HepG2 (cell line): ENCODE measurements around the gene FAT1. TPM values are rescaled to one million over a fixed set of nuclear protein-coding genes. Genes with fewer than 3 reads are reported as not detected.
A peak's percentile ranks its signal among the peaks of the same experiment; 100 is the strongest.

ENCODE experiments used
- ATAC-seq: fragments of 200-7000 bp; cut with Tn5 transposase; 3 replicates; pipeline ENCODE4 v1.9.1; 2020; ENCODE audit warnings: mild to moderate bottlenecking, moderate library complexity
- BruUV-seq: library from RNA; stranded (reverse); fragments of 400-500 nt; replicated peaks from 2 replicates; lab custom pipeline; 2021; lab: Mats Ljungman, UMichigan
- CTCF ChIA-PET: fragments of 300-600 bp; formaldehyde crosslinking; extraction: SDS; loops from one replicate; lab custom pipeline; 2021; ENCODE audit warnings: low total read pairs, inconsistent platforms, low intra/inter-chr PET ratio; lab: Yijun Ruan, JAX
- POLR2A ChIA-PET: fragments of 350-600 bp; sonication (Branson Sonifier 250); formaldehyde crosslinking; loops from one replicate; lab custom pipeline; 2020; ENCODE audit warnings: antibody characterized with exemption, inconsistent platforms; lab: Yijun Ruan, JAX
- DNase-seq: peaks from one replicate; pipeline ENCODE4 v3.0.0-alpha.2; 2015; ENCODE audit warnings: low spot score
- FAIRE-seq: peaks from 3 replicates; lab custom pipeline; 2011; peaks lifted over from hg19 to GRCh38; lab: Jason Lieb, UNC
- H2AFZ ChIP-seq: one replicate; pipeline ENCODE4 v1.6.1; 2011; ENCODE audit warnings: low read length, inconsistent platforms
- H3K27ac ChIP-seq: fragments of 300-600 bp; 3 replicates; pipeline ENCODE4 v1.8.0; 2011; ENCODE audit warnings: mixed run types, mild to moderate bottlenecking, mixed read lengths, low read length, inconsistent platforms; ENCODE audit not compliant: insufficient read depth; ENCODE audit errors: extremely low read length
- H3K27me3 ChIP-seq, 2 experiments: fragments of 200-600 bp in 1 of 2; 2 replicates in 1 of 2; 3 replicates in 1 of 2; pipeline versions ENCODE4 v1.6.0 to v1.8.0; 2011; ENCODE audit warnings: low read length in 2 of 2, mild to moderate bottlenecking in 2 of 2, moderate library complexity in 2 of 2, inconsistent platforms in 1 of 2; ENCODE audit not compliant: insufficient read depth in 2 of 2, control insufficient read depth in 1 of 2
- H3K36me3 ChIP-seq, 2 experiments: fragments of 200-600 bp in 1 of 2; replicated peaks in 1 of 2; 2 replicates in 1 of 2; 3 replicates in 1 of 2; pipeline versions ENCODE4 v1.5.1 to v1.8.0; 2011; ENCODE audit warnings: low read length in 2 of 2, inconsistent platforms in 1 of 2; ENCODE audit not compliant: insufficient read depth in 2 of 2, control insufficient read depth in 1 of 2
- H3K4me1 ChIP-seq: 2 replicates; pipeline ENCODE4 v1.5.1; 2012; ENCODE audit warnings: low read length, inconsistent platforms; ENCODE audit not compliant: insufficient read depth
- H3K4me2 ChIP-seq: 2 replicates; pipeline ENCODE4 v1.6.0; 2011; ENCODE audit warnings: low read depth, low read length, inconsistent platforms
- H3K4me3 ChIP-seq, 3 experiments: fragments of 200-600 bp in 1 of 3; sonication (generic), shearing (Covaris generic) in 1 of 3; replicated peaks in 1 of 3; 2 replicates each; pipeline ENCODE4 v1.5.1; 2011 to 2016; ENCODE audit warnings: low read length in 3 of 3, inconsistent platforms in 2 of 3, low read depth in 2 of 3, mild to moderate bottlenecking in 2 of 3, control low read depth in 1 of 3, mixed read lengths in 1 of 3; ENCODE audit not compliant: insufficient read depth in 1 of 3
- H3K79me2 ChIP-seq: one replicate; pipeline ENCODE4 v1.6.1; 2011; ENCODE audit warnings: low read length, inconsistent platforms; ENCODE audit not compliant: insufficient read depth
- H3K9ac ChIP-seq: 2 replicates; pipeline ENCODE4 v1.6.0; 2011; ENCODE audit warnings: mild to moderate bottlenecking, low read depth, low read length, inconsistent platforms; ENCODE audit not compliant: insufficient read depth
- H3K9me3 ChIP-seq: 2 replicates; pipeline ENCODE4 v1.5.1; 2012; ENCODE audit warnings: mild to moderate bottlenecking, low read length
- H4K20me1 ChIP-seq: 2 replicates; pipeline ENCODE4 v1.6.0; 2011; ENCODE audit warnings: inconsistent platforms, mild to moderate bottlenecking, low read length, moderate library complexity; ENCODE audit not compliant: insufficient read depth
- ATRX ChIP-seq: sonication (generic); formaldehyde crosslinking; IDR thresholded peaks from 2 replicates; pipeline ENCODE4 v1.4.0; 2020; ENCODE audit warnings: missing genetic modification reagents, borderline replicate concordance
- MAFK ChIP-seq, 2 experiments: IDR thresholded peaks in 1 of 2; conservative IDR thresholded peaks in 1 of 2; 2 replicates each; pipeline ENCODE4 v1.6.1; 2011; ENCODE audit warnings: improper control_type of control experiment in 2 of 2, low read length in 2 of 2
- NFIB ChIP-seq: sonication (generic); formaldehyde crosslinking; IDR thresholded peaks from 2 replicates; pipeline ENCODE4 v1.9.0; 2021; ENCODE audit warnings: missing genetic modification reagents, mild to moderate bottlenecking, borderline replicate concordance
- RBM22 ChIP-seq: fragments of 200-400 bp; formaldehyde crosslinking; optimal IDR thresholded peaks from 2 replicates; pipeline ENCODE3; 2017; ENCODE audit warnings: mild to moderate bottlenecking, low read length, moderate library complexity
- SPEN ChIP-seq: sonication (generic); formaldehyde crosslinking; IDR thresholded peaks from 2 replicates; pipeline ENCODE4 v1.5.1; 2020; ENCODE audit warnings: low read depth, mild to moderate bottlenecking, missing genetic modification reagents
- THYN1 ChIP-seq: sonication (generic); formaldehyde crosslinking; IDR thresholded peaks from 2 replicates; pipeline ENCODE4 v1.8.1; 2023; ENCODE audit warnings: low read depth, mild to moderate bottlenecking, moderate library complexity, missing genetic modification reagents, borderline replicate concordance
- ZNF143 ChIP-seq: sonication (generic); formaldehyde crosslinking; IDR thresholded peaks from 2 replicates; pipeline ENCODE4 v1.4.0; 2020; ENCODE audit warnings: missing genetic modification reagents
- ZNF160 ChIP-seq: sonication (generic); formaldehyde crosslinking; IDR thresholded peaks from 2 replicates; pipeline ENCODE4 v1.8.0; 2022; ENCODE audit warnings: mild to moderate bottlenecking, inconsistent platforms, missing genetic modification reagents
- ZNF382 ChIP-seq: sonication (generic); formaldehyde crosslinking; IDR thresholded peaks from 2 replicates; pipeline ENCODE4 v1.5.0; 2020; ENCODE audit warnings: missing genetic modification reagents, mild to moderate bottlenecking, borderline replicate concordance
- ZNF570 ChIP-seq: sonication (generic); formaldehyde crosslinking; IDR thresholded peaks from 2 replicates; pipeline ENCODE4 v1.4.0; 2020; ENCODE audit warnings: mild to moderate bottlenecking, missing genetic modification reagents, borderline replicate concordance
- WGBS: methylation state at CpG from one replicate; pipeline ENCODE4 v1.1.6; 2017; ENCODE audit warnings: low lambda C conversion rate; 5-methylcytosine and 5-hydroxymethylcytosine counted together
- in situ Hi-C: cut with HindIII; loops from 2 replicates; pipeline ENCODE4 v1.10.0; 2017; ENCODE audit warnings: low pct_unique_long_range_greater_than_20kb; ENCODE audit not compliant: extremely low pct_ligation_motif_present
- intact Hi-C: fragments of 100-400 bp; cut with micrococcal nuclease; formaldehyde crosslinking; loops from one replicate; pipeline ENCODE4 v1.10.0; 2022; ENCODE audit not compliant: unreplicated experiment
- polyA plus RNA-seq, 8 experiments: library from polyadenylated mRNA; depleted of rRNA in 3 of 8; stranded (reverse) in 7 of 8; unstranded in 1 of 8; fragments of >200 nt; fragmentation: Illumina TruSeq in 4 of 8; extraction: Trizol in 4 of 8; gene quantifications; 2 replicates each; pipeline versions ENCODE4 v1.2.1 to v1.2.3, GENCODE V29; 2011 to 2016; ENCODE audit warnings: low read depth in 4 of 8, missing spikeins in 1 of 8, mixed read lengths in 1 of 8; ENCODE audit not compliant: insufficient read depth in 1 of 8
- total RNA-seq, 5 experiments: library from RNA; depleted of rRNA; stranded (reverse); fragments of >200 nt; fragmentation: Illumina TruSeq; extraction: Trizol; gene quantifications; 2 replicates each; pipeline ENCODE4 v1.2.3, GENCODE V29; 2016; ENCODE audit warnings: low read depth in 1 of 5
- TF ChIP-seq, protein P1 (sequence below): IDR thresholded peaks from 2 replicates; pipeline ENCODE4 v1.6.1; 2012; ENCODE audit warnings: low read depth, low read length, improper control_type of control experiment
- TF ChIP-seq, protein P2 (sequence below): sonication (generic); formaldehyde crosslinking; IDR thresholded peaks from 2 replicates; pipeline ENCODE4 v1.5.0; 2020; ENCODE audit warnings: mild to moderate bottlenecking, missing genetic modification reagents

The FAT1 gene
- total and polyA plus RNA-seq, 2 of the 13 experiments (the other 11 are each of a cell fraction or from before 2014, with no cell fraction given) = 185 to 216 TPM

DNA sequence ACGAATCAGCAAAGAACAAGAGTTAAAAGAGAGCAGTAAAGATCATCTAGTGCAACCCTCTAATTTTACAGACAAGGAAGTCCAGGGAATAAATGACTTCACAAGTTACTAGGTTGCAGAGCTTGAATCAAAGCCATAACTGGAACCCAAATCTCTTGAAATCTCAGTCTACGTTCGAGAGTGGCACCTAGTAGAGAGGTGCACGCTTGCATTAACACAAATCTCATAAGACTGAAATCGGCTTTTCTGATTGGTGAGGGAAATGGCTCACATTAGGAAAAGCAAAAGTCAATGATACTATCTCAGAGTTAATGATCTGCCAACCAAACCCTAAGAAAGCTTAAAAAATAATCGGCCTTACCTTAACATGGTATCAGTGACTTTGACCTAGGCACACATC lies 43.0 kb downstream of the FAT1 start:
- TF ChIP-seq NFIB = no peak
- TF ChIP-seq RBM22 = peak; percentile 67
- TF ChIP-seq ZNF143 (CRISPR knock-in tag) = no peak
- no peak for TF ChIP-seq THYN1
- TF ChIP-seq, protein P1, sequence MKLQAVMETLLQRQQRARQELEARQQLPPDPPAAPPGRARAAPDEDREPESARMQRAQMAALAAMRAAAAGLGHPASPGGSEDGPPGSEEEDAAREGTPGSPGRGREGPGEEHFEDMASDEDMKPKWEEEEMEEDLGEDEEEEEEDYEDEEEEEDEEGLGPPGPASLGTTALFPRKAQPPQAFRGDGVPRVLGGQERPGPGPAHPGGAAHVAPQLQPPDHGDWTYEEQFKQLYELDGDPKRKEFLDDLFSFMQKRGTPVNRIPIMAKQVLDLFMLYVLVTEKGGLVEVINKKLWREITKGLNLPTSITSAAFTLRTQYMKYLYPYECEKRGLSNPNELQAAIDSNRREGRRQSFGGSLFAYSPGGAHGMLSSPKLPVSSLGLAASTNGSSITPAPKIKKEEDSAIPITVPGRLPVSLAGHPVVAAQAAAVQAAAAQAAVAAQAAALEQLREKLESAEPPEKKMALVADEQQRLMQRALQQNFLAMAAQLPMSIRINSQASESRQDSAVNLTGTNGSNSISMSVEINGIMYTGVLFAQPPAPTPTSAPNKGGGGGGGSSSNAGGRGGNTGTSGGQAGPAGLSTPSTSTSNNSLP = no peak
- no peak for TF ChIP-seq SPEN (CRISPR knock-in tag)
- CTCF ChIA-PET = no interaction called here
- no peak for ATAC-seq
- WGBS = 88% methylated on average over 6 of the region's 6 CpGs
- Histone ChIP-seq H3K4me2 (no peak overlapping the region), H3K79me2 (peaks cover 94% of the 10 kb centered on the region), H3K36me3 (peaks cover 1 to 7% of the 10 kb centered on the region in 2 experiments; a peak in 4 of 5 replicates), H3K4me1 (peaks cover 69% of the 10 kb centered on the region), H3K27me3 (no peaks in the 10 kb centered on the region), H3K4me3 (no peak overlapping the region), H4K20me1 (peaks cover 13% of the 10 kb centered on the region; the same call in 1 of the 2 replicates), H3K9ac (no peak overlapping the region), H3K27ac (peak overlapping the region; percentile 23), H2AFZ (no peak overlapping the region), H3K9me3 (no peaks in the 10 kb centered on the region)
- POLR2A ChIA-PET = no interaction called here
- intact Hi-C loops = no loop called here
- no TSS peak for BruUV-seq
- no peak for DNase-seq
- in situ Hi-C loops = no loop called here
- no peak for FAIRE-seq

DNA sequence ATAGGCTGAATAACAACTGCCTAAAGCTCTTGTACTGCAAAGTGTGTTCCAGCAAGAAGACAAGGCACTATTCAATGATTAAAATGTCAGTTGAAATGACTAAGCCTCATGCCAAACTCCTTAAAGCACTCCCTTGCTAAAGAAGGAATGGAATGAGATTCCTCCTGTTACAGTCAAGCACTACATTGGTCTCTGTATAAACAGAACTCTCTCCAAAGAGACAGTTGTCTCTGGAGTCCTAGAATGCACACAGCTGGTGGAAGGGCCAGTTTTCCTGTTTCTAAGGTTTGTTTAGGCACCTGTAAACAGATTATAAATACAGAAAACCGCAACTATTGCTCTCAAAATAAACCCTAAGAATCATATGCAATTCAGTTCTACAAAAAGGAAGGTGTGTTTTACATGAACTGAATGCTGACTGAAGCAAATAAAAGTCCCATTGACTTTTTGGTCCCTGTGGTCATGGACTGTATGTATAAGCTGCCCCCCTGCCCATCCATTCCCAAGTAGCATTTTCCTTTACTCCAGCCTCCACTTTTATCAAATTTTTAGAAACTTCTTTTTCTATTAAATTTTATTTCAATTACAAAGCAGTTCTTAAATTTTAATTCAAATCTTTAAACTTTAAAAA lies 47.0 kb downstream of the FAT1 start:
- Histone ChIP-seq H3K9ac (no peak overlapping the region), H3K4me3 (no peak overlapping the region), H3K79me2 (peaks cover 96% of the 10 kb centered on the region), H3K4me1 (peaks cover 35% of the 10 kb centered on the region), H3K9me3 (no peaks in the 10 kb centered on the region), H4K20me1 (peaks cover 10% of the 10 kb centered on the region; the same call in 1 of the 2 replicates), H3K4me2 (no peak overlapping the region), H3K27ac (no peak overlapping the region), H3K36me3 (peaks cover 4 to 18% of the 10 kb centered on the region in 2 experiments; a peak in 3 of 5 replicates), H2AFZ (no peak overlapping the region), H3K27me3 (no peaks in the 10 kb centered on the region)
- ChIA-PET CTCF (no interaction called here), POLR2A (no interaction called here)
- WGBS = 53% methylated on average over 1 of the region's 1 CpG
- ATAC-seq (peak; percentile 58; the same call in 2 of the 3 replicates), DNase-seq (no peak), FAIRE-seq (no peak)
- BruUV-seq = no TSS peak
- in situ Hi-C loops (no loop called here), intact Hi-C loops (no loop called here)
- TF ChIP-seq ZNF382 (CRISPR knock-in tag) (no peak), ZNF160 (CRISPR knock-in tag) (no peak), ATRX (CRISPR knock-in tag) (no peak), MAFK (conservative IDR thresholded peaks at IDR 0.05 in 1 of 2, IDR thresholded peaks at IDR 0.05 in 1 of 2; ENCODE audit: low read length in 2 of 2) (peak; percentile 70 to 77), ZNF570 (CRISPR knock-in tag) (no peak)
- TF ChIP-seq, protein P2, sequence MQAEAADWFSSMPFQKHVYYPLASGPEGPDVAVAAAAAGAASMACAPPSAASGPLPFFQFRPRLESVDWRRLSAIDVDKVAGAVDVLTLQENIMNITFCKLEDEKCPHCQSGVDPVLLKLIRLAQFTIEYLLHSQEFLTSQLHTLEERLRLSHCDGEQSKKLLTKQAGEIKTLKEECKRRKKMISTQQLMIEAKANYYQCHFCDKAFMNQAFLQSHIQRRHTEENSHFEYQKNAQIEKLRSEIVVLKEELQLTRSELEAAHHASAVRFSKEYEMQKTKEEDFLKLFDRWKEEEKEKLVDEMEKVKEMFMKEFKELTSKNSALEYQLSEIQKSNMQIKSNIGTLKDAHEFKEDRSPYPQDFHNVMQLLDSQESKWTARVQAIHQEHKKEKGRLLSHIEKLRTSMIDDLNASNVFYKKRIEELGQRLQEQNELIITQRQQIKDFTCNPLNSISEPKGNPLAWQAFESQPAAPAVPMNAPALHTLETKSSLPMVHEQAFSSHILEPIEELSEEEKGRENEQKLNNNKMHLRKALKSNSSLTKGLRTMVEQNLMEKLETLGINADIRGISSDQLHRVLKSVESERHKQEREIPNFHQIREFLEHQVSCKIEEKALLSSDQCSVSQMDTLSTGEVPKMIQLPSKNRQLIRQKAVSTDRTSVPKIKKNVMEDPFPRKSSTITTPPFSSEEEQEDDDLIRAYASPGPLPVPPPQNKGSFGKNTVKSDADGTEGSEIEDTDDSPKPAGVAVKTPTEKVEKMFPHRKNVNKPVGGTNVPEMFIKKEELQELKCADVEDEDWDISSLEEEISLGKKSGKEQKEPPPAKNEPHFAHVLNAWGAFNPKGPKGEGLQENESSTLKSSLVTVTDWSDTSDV (CRISPR knock-in tag) = no peak
